Neural progenitor cell (in vitro differentiated cells): Measurements from ENCODE around the gene TMEM14A.

Experiments
- EZH2 ChIP-seq: fragments of 200-600 bp; sonication (generic); IDR thresholded peaks from 2 replicates; pipeline ENCODE4 v1.6.1; 2017; ENCODE audit warnings: antibody characterized with exemption, mild to moderate bottlenecking, moderate library complexity
- TF ChIP-seq, protein P1 (sequence below): fragments of 200-600 bp; sonication (generic); IDR thresholded peaks from 2 replicates; pipeline ENCODE4 v1.5.1; 2017; ENCODE audit warnings: antibody characterized with exemption, mild to moderate bottlenecking

DNA sequence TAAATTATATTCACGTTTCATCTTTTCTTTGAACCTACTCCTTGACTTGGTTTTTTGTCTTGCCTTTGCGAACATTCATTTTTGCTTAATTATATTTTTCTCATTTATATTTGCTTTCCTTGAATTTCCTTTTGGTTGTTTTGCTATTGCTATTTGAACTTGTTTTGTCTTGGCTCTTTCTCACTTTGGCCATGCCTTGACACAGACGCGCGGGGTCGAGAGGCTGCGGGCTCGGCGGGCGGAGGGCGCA, 7.1 kb upstream of the TMEM14A start:
- TF ChIP-seq, protein P1, sequence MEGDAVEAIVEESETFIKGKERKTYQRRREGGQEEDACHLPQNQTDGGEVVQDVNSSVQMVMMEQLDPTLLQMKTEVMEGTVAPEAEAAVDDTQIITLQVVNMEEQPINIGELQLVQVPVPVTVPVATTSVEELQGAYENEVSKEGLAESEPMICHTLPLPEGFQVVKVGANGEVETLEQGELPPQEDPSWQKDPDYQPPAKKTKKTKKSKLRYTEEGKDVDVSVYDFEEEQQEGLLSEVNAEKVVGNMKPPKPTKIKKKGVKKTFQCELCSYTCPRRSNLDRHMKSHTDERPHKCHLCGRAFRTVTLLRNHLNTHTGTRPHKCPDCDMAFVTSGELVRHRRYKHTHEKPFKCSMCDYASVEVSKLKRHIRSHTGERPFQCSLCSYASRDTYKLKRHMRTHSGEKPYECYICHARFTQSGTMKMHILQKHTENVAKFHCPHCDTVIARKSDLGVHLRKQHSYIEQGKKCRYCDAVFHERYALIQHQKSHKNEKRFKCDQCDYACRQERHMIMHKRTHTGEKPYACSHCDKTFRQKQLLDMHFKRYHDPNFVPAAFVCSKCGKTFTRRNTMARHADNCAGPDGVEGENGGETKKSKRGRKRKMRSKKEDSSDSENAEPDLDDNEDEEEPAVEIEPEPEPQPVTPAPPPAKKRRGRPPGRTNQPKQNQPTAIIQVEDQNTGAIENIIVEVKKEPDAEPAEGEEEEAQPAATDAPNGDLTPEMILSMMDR = no peak
- no peak for TF ChIP-seq EZH2
